CD14-positive monocyte (primary cell): ENCODE data around the gene SHISAL1. TPM values are rescaled to one million over a fixed set of nuclear protein-coding genes. Genes with fewer than 3 reads are reported as not detected.

Source experiments
- DNase-seq, 3 donors: peaks; one replicate each; pipeline ENCODE4 v3.0.0-alpha.2; 2011 to 2022
- H2AFZ ChIP-seq: 2 replicates; pipeline ENCODE4 v1.6.0; 2012; ENCODE audit warnings: mild to moderate bottlenecking, low read depth, low read length, inconsistent platforms; ENCODE audit not compliant: insufficient read depth, poor library complexity, severe bottlenecking
- H3K27ac ChIP-seq, 2 donors: 1 replicate in 1 of 2; 2 replicates in 1 of 2; pipeline ENCODE4 v1.5.1; 2012 to 2013; ENCODE audit warnings: low read length in 2 of 2, control low read depth in 1 of 2, inconsistent platforms in 1 of 2, low read depth in 1 of 2, mild to moderate bottlenecking in 1 of 2
- H3K27me3 ChIP-seq, 2 donors: one replicate each; pipeline versions ENCODE4 v1.6.0 to v1.6.1; 2011 to 2013; ENCODE audit warnings: low read length in 2 of 2; ENCODE audit not compliant: control insufficient read depth in 2 of 2, insufficient read depth in 2 of 2
- H3K36me3 ChIP-seq, 2 donors: replicated peaks in 1 of 2; 1 replicate in 1 of 2; 2 replicates in 1 of 2; pipeline versions ENCODE4 v1.5.1 to v1.6.1; 2012 to 2013; ENCODE audit warnings: low read length in 2 of 2, control low read depth in 1 of 2, inconsistent platforms in 1 of 2, mild to moderate bottlenecking in 1 of 2; ENCODE audit not compliant: insufficient read depth in 2 of 2, control insufficient read depth in 1 of 2
- H3K4me1 ChIP-seq, 2 donors: 1 replicate in 1 of 2; 2 replicates in 1 of 2; pipeline versions ENCODE4 v1.5.1 to v1.6.1; 2012 to 2013; ENCODE audit warnings: low read length in 2 of 2, control low read depth in 1 of 2, inconsistent platforms in 1 of 2, mild to moderate bottlenecking in 1 of 2, moderate library complexity in 1 of 2; ENCODE audit not compliant: insufficient read depth in 2 of 2, control insufficient read depth in 1 of 2
- H3K4me2 ChIP-seq: replicated peaks from 2 replicates; pipeline ENCODE3; 2012; ENCODE audit warnings: low read length, moderate library complexity, mild to moderate bottlenecking; ENCODE audit not compliant: poor library complexity, severe bottlenecking; ENCODE audit errors: extremely low read depth
- H3K4me3 ChIP-seq, 3 experiments: fragments of 200-600 bp in 1 of 3; sonication (generic) in 1 of 3; replicated peaks in 1 of 3; 1 replicate in 2 of 3; 2 replicates in 1 of 3; pipeline ENCODE4 v1.5.1; 2011 to 2013; ENCODE audit warnings: low read length in 3 of 3, mild to moderate bottlenecking in 3 of 3, control low read depth in 2 of 3, low read depth in 2 of 3, inconsistent platforms in 1 of 3, moderate library complexity in 1 of 3
- H3K79me2 ChIP-seq: 2 replicates; pipeline ENCODE4 v1.6.0; 2012; ENCODE audit warnings: mild to moderate bottlenecking, control low read depth, inconsistent platforms, low read length, moderate library complexity; ENCODE audit not compliant: insufficient read depth
- H3K9ac ChIP-seq: 2 replicates; pipeline ENCODE4 v1.6.0; 2017; ENCODE audit warnings: low read length, mild to moderate bottlenecking; ENCODE audit not compliant: insufficient read depth, poor library complexity, severe bottlenecking
- H3K9me3 ChIP-seq, 2 donors: replicated peaks in 1 of 2; 1 replicate in 1 of 2; 2 replicates in 1 of 2; pipeline versions ENCODE4 v1.5.1 to v1.6.1; 2012 to 2013; ENCODE audit warnings: low read length in 2 of 2, control low read depth in 1 of 2; ENCODE audit not compliant: control insufficient read depth in 1 of 2, insufficient read depth in 1 of 2
- H4K20me1 ChIP-seq: 2 replicates; pipeline ENCODE4 v1.6.0; 2012; ENCODE audit warnings: mild to moderate bottlenecking, low read length, control low read depth, moderate library complexity; ENCODE audit not compliant: insufficient read depth
- H3K27ac Mint-ChIP-seq, 7 donors: one replicate each; pipeline ENCODE4 v1.8.0; 2020; ENCODE audit warnings: mild to moderate bottlenecking in 7 of 7, mixed read lengths in 7 of 7, moderate library complexity in 6 of 7, inconsistent platforms in 2 of 7
- H3K27me3 Mint-ChIP-seq, 3 donors: one replicate each; pipeline ENCODE4 v1.8.0; 2021 to 2022; ENCODE audit warnings: low read depth in 3 of 3, mild to moderate bottlenecking in 3 of 3, mixed read lengths in 3 of 3, moderate library complexity in 3 of 3, inconsistent platforms in 1 of 3
- H3K36me3 Mint-ChIP-seq, 2 donors: one replicate each; pipeline ENCODE4 v1.8.0; 2020; ENCODE audit warnings: mixed read lengths in 2 of 2, inconsistent platforms in 1 of 2, mild to moderate bottlenecking in 1 of 2
- H3K4me1 Mint-ChIP-seq: one replicate; pipeline ENCODE4 v1.8.0; 2020; ENCODE audit warnings: mild to moderate bottlenecking, mixed read lengths
- H3K4me3 Mint-ChIP-seq, 2 donors: one replicate each; pipeline ENCODE4 v1.8.0; 2020; ENCODE audit warnings: mild to moderate bottlenecking in 2 of 2, mixed read lengths in 2 of 2, moderate library complexity in 1 of 2
- H3K9me3 Mint-ChIP-seq, 7 donors: one replicate each; pipeline ENCODE4 v1.8.0; 2020 to 2022; ENCODE audit warnings: mixed read lengths in 7 of 7, mild to moderate bottlenecking in 6 of 7, moderate library complexity in 6 of 7, inconsistent platforms in 2 of 7
- CTCF ChIP-seq: fragments of 200-600 bp; IDR thresholded peaks from one replicate; pipeline ENCODE4 v1.8.0; 2022; ENCODE audit warnings: antibody characterized with exemption, mild to moderate bottlenecking
- WGBS: methylation state at CpG from one replicate; pipeline ENCODE4 v1.1.5; 2013; ENCODE audit warnings: missing lambda C conversion rate; ENCODE audit not compliant: insufficient coverage; 5-methylcytosine and 5-hydroxymethylcytosine counted together
- intact Hi-C, 2 donors: fragments of 100-400 bp; cut with micrococcal nuclease; formaldehyde crosslinking; loops; one replicate each; pipeline versions ENCODE4 v1.15.0 to v1.15.1; 2023
- polyA plus RNA-seq, 3 donors: library from polyadenylated mRNA; depleted of rRNA in 1 of 3; unstranded in 2 of 3; stranded (reverse) in 1 of 3; fragments of 300-500 nt in 2 of 3; fragments of >200 nt in 1 of 3; fragmentation: Illumina TruSeq in 2 of 3; gene quantifications; 1 replicate in 2 of 3; 2 replicates in 1 of 3; pipeline ENCODE4 v1.2.3, GENCODE V29; 2012 to 2021

The SHISAL1 gene
- polyA plus RNA-seq, 3 donors: not detected

DNA sequence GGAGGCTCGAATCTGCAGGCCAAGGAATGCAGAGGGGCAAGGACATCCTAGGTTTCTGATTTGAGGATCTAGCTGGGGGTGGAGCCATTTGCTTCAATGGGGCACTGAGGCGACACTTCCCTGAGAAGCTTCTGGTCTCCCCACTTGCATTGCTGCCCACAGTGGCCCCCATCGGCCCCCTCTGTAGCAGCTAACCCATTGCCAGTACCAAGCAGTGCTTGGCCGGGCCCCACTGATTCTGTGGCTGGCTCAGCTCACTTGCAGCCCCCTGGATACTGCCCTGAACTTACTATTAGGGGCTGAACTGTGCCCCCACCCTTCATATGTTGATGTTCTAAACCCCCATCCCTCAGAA is 42.9 kb upstream of the SHISAL1 start:
- no peak overlapping the region for H3K27ac Mint-ChIP-seq
- H3K4me3 Mint-ChIP-seq: no peak overlapping the region
- Histone ChIP-seq H3K9me3 (no peaks in the 10 kb centered on the region), H3K4me1 (no peaks in the 10 kb centered on the region), H3K4me3 (no peak overlapping the region), H3K27me3 (no peaks in the 10 kb centered on the region), H3K9ac (no peak overlapping the region), H4K20me1 (no peaks in the 10 kb centered on the region), H3K27ac (no peak overlapping the region), H3K79me2 (no peaks in the 10 kb centered on the region), H3K4me2 (no peak overlapping the region), H3K36me3 (no peaks in the 10 kb centered on the region), H2AFZ (no peak overlapping the region)
- H3K4me1 Mint-ChIP-seq: peaks cover 3% of the 10 kb centered on the region
- no peak for TF ChIP-seq CTCF
- 76% methylated on average over 4 of the region's 4 CpGs for WGBS
- intact Hi-C loops: no loop called here
- peaks cover 29 to 31% (median 30%) of the 10 kb centered on the region in 3 donors for H3K27me3 Mint-ChIP-seq
- H3K9me3 Mint-ChIP-seq: no peaks in the 10 kb centered on the region
- no peaks in the 10 kb centered on the region for H3K36me3 Mint-ChIP-seq
- DNase-seq: no peak

- no peaks in the 10 kb centered on the region for H3K9me3 ChIP-seq
- no peak overlapping the region for H2AFZ ChIP-seq
- no peak for DNase-seq
- no peaks in the 10 kb centered on the region for H3K4me1 ChIP-seq
- WGBS: 83% methylated on average over 6 of the region's 7 CpGs
- Mint-ChIP-seq H3K36me3 (no peaks in the 10 kb centered on the region), H3K27ac (no peak overlapping the region), H3K4me3 (no peak overlapping the region), H3K4me1 (peaks cover 3% of the 10 kb centered on the region), H3K9me3 (no peaks in the 10 kb centered on the region), H3K27me3 (peaks cover 29 to 33% (median 31%) of the 10 kb centered on the region in 3 donors)
- no peak overlapping the region for H3K27ac ChIP-seq
- H3K79me2 ChIP-seq: no peaks in the 10 kb centered on the region
- no peak overlapping the region for H3K9ac ChIP-seq
- no peak for TF ChIP-seq CTCF
- no peaks in the 10 kb centered on the region for H3K36me3 ChIP-seq
- H3K4me3 ChIP-seq: no peak overlapping the region
- intact Hi-C loops: no loop called here
- H4K20me1 ChIP-seq: no peaks in the 10 kb centered on the region
- no peaks in the 10 kb centered on the region for H3K27me3 ChIP-seq
- H3K4me2 ChIP-seq: no peak overlapping the region
Observed at GRCh38 chr22:44354288-44354687, 41.5 kb upstream of the SHISAL1 start.
